Endothelial cell of umbilical vein (primary cell): ENCODE data around the gene GNAS. TPM values are rescaled to one million over a fixed set of nuclear protein-coding genes. Genes with fewer than 3 reads are reported as not detected.
"Not testable (repeated sequence)": the region's sequence is repeated elsewhere in the genome, so short reads cannot be mapped to it uniquely, and the experiment has no call there.

Experiments
- BruUV-seq: library from RNA; stranded (reverse); fragments of 400-500 nt; replicated peaks from 2 replicates; lab custom pipeline; 2021; lab: Mats Ljungman, UMichigan
- CTCF ChIA-PET: fragments of 300-600, 350-600 bp; sonication (Branson Sonifier 250); formaldehyde crosslinking; loops from one replicate; lab custom pipeline; 2021; ENCODE audit warnings: antibody characterized with exemption, inconsistent platforms; lab: Charles Lee
- POLR2A ChIA-PET: fragments of 300-600, 350-600 bp; sonication (Branson Sonifier 250); formaldehyde crosslinking; loops from one replicate; lab custom pipeline; 2021; ENCODE audit warnings: antibody characterized with exemption, inconsistent platforms; lab: Charles Lee
- DNase-seq: peaks from one replicate; pipeline ENCODE4 v3.0.0-alpha.2; 2011; ENCODE audit warnings: low read depth, low spot score
- FAIRE-seq: peaks from 2 replicates; lab custom pipeline; 2011; peaks lifted over from hg19 to GRCh38; lab: Jason Lieb, UNC
- H2AFZ ChIP-seq: 2 replicates; pipeline ENCODE4 v1.6.0; 2012; ENCODE audit warnings: low read depth, low read length, control low read depth, inconsistent platforms
- H3K27ac ChIP-seq: 2 replicates; pipeline ENCODE4 v1.5.1; 2011; ENCODE audit warnings: low read depth, mild to moderate bottlenecking, control low read depth, low read length, moderate library complexity; ENCODE audit not compliant: insufficient read depth
- H3K27me3 ChIP-seq, 2 experiments: 2 replicates each; pipeline versions ENCODE4 v1.6.0 to v1.6.1; 2011; ENCODE audit warnings: low read length in 2 of 2, mixed read lengths in 1 of 2; ENCODE audit not compliant: control insufficient read depth in 2 of 2, insufficient read depth in 2 of 2
- H3K36me3 ChIP-seq, 2 experiments: 2 replicates in 1 of 2; 3 replicates in 1 of 2; pipeline ENCODE4 v1.5.1; 2011; ENCODE audit warnings: low read length in 2 of 2, mild to moderate bottlenecking in 1 of 2, moderate library complexity in 1 of 2; ENCODE audit not compliant: control insufficient read depth in 2 of 2, insufficient read depth in 2 of 2; ENCODE audit errors: extremely low read depth in 1 of 2
- H3K4me1 ChIP-seq: 3 replicates; pipeline ENCODE4 v1.5.1; 2011; ENCODE audit warnings: mild to moderate bottlenecking, low read length; ENCODE audit not compliant: control insufficient read depth, insufficient read depth; ENCODE audit errors: extremely low read depth
- H3K4me2 ChIP-seq: 2 replicates; pipeline ENCODE4 v1.6.1; 2011; ENCODE audit warnings: low read length, control low read depth, mixed read lengths; ENCODE audit not compliant: insufficient read depth
- H3K4me3 ChIP-seq, 3 experiments: fragments of 200-600 bp in 1 of 3; sonication (generic), shearing (Covaris generic) in 1 of 3; replicated peaks in 1 of 3; 2 replicates each; pipeline ENCODE4 v1.5.1; 2011 to 2016; ENCODE audit warnings: control low read depth in 3 of 3, low read length in 3 of 3, mild to moderate bottlenecking in 2 of 3, inconsistent platforms in 1 of 3, low read depth in 1 of 3, moderate library complexity in 1 of 3; ENCODE audit not compliant: insufficient read depth in 1 of 3
- H3K79me2 ChIP-seq: 2 replicates; pipeline ENCODE4 v1.6.0; 2012; ENCODE audit warnings: low read length, inconsistent platforms; ENCODE audit not compliant: control insufficient read depth, insufficient read depth
- H3K9ac ChIP-seq: replicated peaks from 2 replicates; pipeline ENCODE3; 2011; ENCODE audit warnings: low read length, control low read depth; ENCODE audit not compliant: insufficient read depth; ENCODE audit errors: extremely low read depth
- H3K9me1 ChIP-seq: replicated peaks from 3 replicates; pipeline ENCODE4 v1.6.0; 2011; ENCODE audit warnings: mild to moderate bottlenecking, low read length; ENCODE audit not compliant: control insufficient read depth, insufficient read depth; ENCODE audit errors: extremely low read depth
- H3K9me3 ChIP-seq: replicated peaks from 2 replicates; pipeline ENCODE4 v1.5.1; 2012; ENCODE audit warnings: low read length, inconsistent platforms; ENCODE audit not compliant: control insufficient read depth, insufficient read depth
- H4K20me1 ChIP-seq: replicated peaks from 2 replicates; pipeline ENCODE3; 2011; ENCODE audit warnings: mild to moderate bottlenecking, low read length; ENCODE audit not compliant: control insufficient read depth, insufficient read depth; ENCODE audit errors: extremely low read depth
- EZH2 ChIP-seq: IDR thresholded peaks from 2 replicates; pipeline ENCODE4 v1.6.1; 2012; ENCODE audit warnings: borderline replicate concordance, low read depth, mild to moderate bottlenecking, moderate library complexity, low read length, inconsistent platforms; ENCODE audit not compliant: severe bottlenecking
- FOS ChIP-seq: IDR thresholded peaks from 2 replicates; pipeline ENCODE4 v1.6.1; 2011; ENCODE audit warnings: mild to moderate bottlenecking, low read length, moderate library complexity, borderline replicate concordance; ENCODE audit not compliant: insufficient read depth
- POLR2AphosphoS5 ChIP-seq: IDR thresholded peaks from 2 replicates; pipeline ENCODE4 v1.6.1; 2012; ENCODE audit warnings: low read depth, mild to moderate bottlenecking, control low read depth, low read length, moderate library complexity; ENCODE audit not compliant: insufficient read depth
- dilution Hi-C: fragments of 300-500 bp; cut with MboI; formaldehyde crosslinking; loops from one replicate; pipeline ENCODE4 v1.15.0; 2019; ENCODE audit warnings: low sequenced_read_pairs; ENCODE audit not compliant: extremely low pct_ligation_motif_present
- intact Hi-C: fragments of 100-400 bp; cut with micrococcal nuclease; formaldehyde crosslinking; loops from one replicate; pipeline ENCODE4 v1.10.0; 2022
- polyA plus RNA-seq, 4 experiments: library from polyadenylated mRNA; depleted of rRNA in 3 of 4; stranded (reverse) in 3 of 4; unstranded in 1 of 4; fragments of >200 nt; gene quantifications; 2 replicates each; pipeline versions ENCODE4 v1.2.1 to v1.2.3, GENCODE V29; 2011 to 2012; ENCODE audit warnings: missing spikeins in 1 of 4
- total RNA-seq: library from RNA; stranded (reverse); gene quantifications from 2 replicates; pipeline ENCODE4 v1.2.3, GENCODE V29; 2021

Gene GNAS
- total and polyA plus RNA-seq, 2 donors (not counting 3 experiments of a cell fraction or from before 2014, with no cell fraction given): 1,141 to 1,882 TPM

GRCh38 chr20:58819921-58820320 is 32.6 kb upstream of the GNAS start:
- Histone ChIP-seq H3K4me3 (no peak overlapping the region), H4K20me1 (no peaks in the 10 kb centered on the region), H3K9ac (no peak overlapping the region), H2AFZ (no peak overlapping the region), H3K36me3 (no peaks in the 10 kb centered on the region), H3K27me3 (no peaks in the 10 kb centered on the region), H3K4me1 (no peaks in the 10 kb centered on the region), H3K27ac (no peak overlapping the region), H3K79me2 (no peaks in the 10 kb centered on the region), H3K4me2 (no peak overlapping the region), H3K9me3 (no peaks in the 10 kb centered on the region), H3K9me1 (no peaks in the 10 kb centered on the region)
- BruUV-seq: no TSS peak
- DNase-seq (no peak), FAIRE-seq (no peak)
- dilution Hi-C loops (no loop called here), intact Hi-C loops (no loop called here)
- ChIA-PET POLR2A (no interaction called here), CTCF (no interaction called here)
- TF ChIP-seq EZH2 (no peak), POLR2AphosphoS5 (no peak), FOS (no peak)

- H3K4me3 ChIP-seq, H3K9ac ChIP-seq, H3K4me2 ChIP-seq, DNase-seq, dilution Hi-C loops, H2AFZ ChIP-seq, H3K27ac ChIP-seq, H3K4me1 ChIP-seq, POLR2A ChIA-PET, BruUV-seq, intact Hi-C loops, H3K27me3 ChIP-seq, H3K79me2 ChIP-seq, H4K20me1 ChIP-seq, H3K9me1 ChIP-seq, H3K9me3 ChIP-seq, FAIRE-seq, H3K36me3 ChIP-seq: not testable (repeated sequence)
- CTCF ChIA-PET: interaction anchor here (0.6 kb wide), 1 partner anchor 23 kb away, joined by 4 read pairs; no protein-coding TSS in a partner anchor
These were observed 32.0 kb upstream of the GNAS start for GRCh38 chr20:58820515-58820914.
